Stimulated activated CD8-positive, alpha-beta memory T cell treated with anti-CD3 and anti-CD28 coated beads, Interleukin-15, amount 100 ng/mL, for 24 hours (primary cell): ENCODE measurements around the gene MICAL2.

Experiments used
- DNase-seq: peaks from one replicate; pipeline ENCODE4 v3.0.0-alpha.2; 2020; ENCODE audit warnings: low read depth

The MICAL2 gene

DNA sequence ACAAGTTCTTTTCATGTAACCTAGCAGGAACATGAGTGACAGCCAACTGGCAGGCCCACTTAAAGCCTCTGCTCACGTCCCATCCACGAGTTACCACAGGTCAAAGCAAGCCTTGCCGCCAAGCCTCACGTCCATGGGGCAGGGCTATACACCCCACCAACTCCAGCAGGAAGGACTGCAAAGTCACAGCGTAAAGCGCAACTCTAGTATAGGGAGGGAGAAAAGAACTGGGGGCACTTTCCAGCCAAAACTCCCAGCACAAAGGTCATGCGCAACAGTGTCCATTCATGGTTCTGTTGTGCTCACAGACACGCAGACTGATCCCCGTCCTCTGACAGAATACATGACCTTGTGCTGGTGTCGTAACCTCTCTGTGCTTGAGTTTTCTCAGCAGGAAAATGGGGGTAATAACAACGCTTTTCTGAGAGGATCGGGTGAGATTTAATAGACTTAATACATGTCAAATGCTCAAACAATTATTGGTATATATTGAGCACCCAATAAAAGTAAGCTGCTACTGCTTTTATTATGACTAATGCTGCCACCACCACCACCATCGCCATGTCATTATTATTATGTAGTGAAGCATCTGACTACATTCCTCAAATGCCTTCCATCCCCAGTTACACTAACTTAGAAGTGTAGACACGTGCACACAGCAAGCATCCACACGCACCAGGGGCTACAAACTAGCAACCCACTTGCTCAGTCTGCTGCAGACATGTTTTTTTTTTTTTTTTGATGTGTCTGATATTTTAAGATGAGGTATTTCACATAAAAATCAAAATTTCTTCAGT, 162.6 kb downstream of the MICAL2 start:
- DNase-seq = no peak

DNA sequence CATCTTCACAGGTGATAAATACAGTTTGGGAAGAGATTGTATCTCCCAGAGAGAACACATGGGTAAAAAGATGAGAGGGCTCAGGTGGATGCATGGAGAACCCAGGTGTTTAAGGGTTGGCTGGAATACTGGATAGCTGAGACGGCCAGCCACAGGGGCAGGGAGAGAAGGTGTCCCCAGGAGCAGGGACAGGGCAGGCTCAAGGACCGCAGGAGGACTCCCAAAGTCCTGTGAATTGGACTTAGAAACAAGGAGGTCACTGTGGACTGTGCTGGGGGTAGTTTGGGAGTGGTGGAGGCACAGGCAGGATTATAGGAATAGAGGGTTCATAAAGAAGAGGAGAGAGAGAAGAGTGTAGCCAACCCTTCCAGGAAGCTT, 163.2 kb downstream of the MICAL2 start:
- DNase-seq = no peak

- no peak for DNase-seq
These were observed 163.7 kb downstream of the MICAL2 start for GRCh38 chr11:12274056-12274455.

- no peak for DNase-seq
These were observed 164.3 kb downstream of the MICAL2 start for GRCh38 chr11:12274558-12275197.

GRCh38 chr11:12275818-12276217, 165.4 kb downstream of the MICAL2 start:
- no peak for DNase-seq

GRCh38 chr11:12276356-12276755, 166.0 kb downstream of the MICAL2 start:
- no peak for DNase-seq

- no peak for DNase-seq
These were observed 166.6 kb downstream of the MICAL2 start for GRCh38 chr11:12276831-12277475.

GRCh38 chr11:12278766-12279671, 168.6 kb downstream of the MICAL2 start:
- no peak for DNase-seq

GRCh38 chr11:12279672-12280108, 169.3 kb downstream of the MICAL2 start:
- DNase-seq = no peak

GRCh38 chr11:12280199-12280837, 169.9 kb downstream of the MICAL2 start:
- DNase-seq = no peak

DNA sequence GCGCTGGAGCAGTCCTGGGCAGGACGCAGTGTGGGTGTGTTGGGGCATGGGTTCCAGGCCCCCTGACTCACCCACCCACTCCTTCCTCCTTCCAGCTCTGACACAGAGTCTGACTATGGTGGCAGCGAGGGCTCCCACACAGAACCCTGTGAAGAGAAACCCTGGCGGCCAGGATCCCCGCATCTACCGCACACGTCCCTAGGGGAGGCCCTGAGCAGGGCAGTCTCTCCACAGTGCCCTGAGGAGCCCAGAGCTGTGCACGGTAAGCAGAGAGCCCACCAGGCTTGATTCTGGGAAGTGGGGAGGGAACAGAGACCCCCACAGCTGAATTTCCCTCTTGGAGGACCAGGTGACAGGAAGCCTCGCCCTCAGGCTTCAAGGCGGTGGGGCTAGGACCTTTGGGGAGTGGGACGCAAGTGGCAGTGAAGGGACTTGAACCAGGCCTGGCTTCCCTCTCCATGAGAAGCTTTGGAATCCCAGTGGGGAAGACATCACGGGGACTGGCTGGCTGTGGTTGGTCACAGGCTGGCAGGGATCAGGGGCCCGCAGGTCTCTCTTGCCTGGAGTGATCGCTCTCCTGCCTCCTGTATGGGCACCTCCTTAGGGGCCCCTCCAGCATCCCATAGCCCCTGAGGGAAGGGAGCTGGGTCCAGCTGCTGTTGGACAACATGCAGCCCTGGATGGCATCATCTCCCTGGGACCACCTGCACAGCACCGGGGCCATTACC, 170.6 kb downstream of the MICAL2 start:
- DNase-seq = no peak

- peak; percentile 50 for DNase-seq
These were observed 171.4 kb downstream of the MICAL2 start for GRCh38 chr11:12281571-12282478.

DNA sequence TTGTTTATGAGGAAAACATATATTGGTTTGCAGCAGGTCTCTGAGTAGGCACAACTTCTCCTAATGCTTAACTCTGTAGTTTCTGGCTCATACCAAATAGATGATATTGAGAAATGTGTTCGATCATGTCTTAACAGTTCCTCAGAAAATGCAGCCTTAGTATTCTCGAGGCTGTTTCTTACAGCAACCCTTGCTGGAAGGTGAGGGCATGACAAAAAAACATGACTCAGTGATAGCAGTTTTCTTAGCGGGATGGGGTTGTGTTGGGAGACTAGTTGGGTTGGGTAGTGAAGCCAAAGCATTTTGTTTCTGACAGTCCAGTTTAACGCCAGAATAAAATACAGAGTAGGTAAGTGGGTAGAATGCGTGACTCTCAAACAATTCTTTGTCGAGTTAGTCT, 172.3 kb downstream of the MICAL2 start:
- no peak for DNase-seq

- DNase-seq = no peak
These were observed 174.1 kb downstream of the MICAL2 start for GRCh38 chr11:12284316-12285050.

GRCh38 chr11:12285106-12285505, 174.7 kb downstream of the MICAL2 start:
- no peak for DNase-seq

DNA sequence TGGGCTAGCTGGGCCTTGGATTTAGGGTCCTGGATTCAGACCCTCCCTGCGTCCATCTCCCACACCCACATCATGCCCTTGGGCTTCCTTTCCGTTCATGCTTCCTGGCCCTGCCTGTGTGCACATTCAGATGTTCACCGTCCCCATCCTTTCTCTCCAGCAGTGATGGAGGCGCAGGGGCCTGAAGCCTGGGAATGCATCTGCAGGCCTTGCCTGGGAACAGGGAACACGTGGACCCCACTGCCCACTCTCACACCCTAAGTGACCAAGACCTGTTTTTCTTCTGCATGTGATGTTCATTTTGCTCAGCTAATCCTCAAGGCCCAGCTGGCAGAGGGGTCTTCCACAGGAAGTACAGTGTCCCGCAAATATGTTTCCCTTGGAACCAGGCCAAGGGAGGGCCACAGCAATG, 175.4 kb downstream of the MICAL2 start:
- no peak for DNase-seq

DNA sequence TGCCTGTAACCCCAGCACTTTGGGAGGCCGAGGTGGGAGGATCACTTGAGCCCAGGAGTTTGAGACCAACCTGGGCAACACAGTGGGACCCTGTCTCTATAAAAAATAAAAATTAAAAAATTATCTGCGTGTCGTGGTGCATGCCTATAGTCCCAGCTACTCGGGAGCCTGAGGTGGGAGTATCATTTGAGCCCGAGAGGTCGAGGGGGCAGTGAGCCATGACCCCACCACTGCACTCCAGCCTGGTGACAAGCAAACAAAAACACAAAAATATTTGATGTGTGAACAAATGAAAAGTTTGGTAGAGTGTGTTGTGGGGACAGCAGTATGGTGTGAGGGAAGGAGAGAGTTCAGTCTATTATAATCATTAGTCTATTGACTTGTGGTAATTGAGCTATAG, 176.2 kb downstream of the MICAL2 start:
- DNase-seq = no peak

GRCh38 chr11:12287009-12287373, 176.6 kb downstream of the MICAL2 start:
- no peak for DNase-seq
